DLD1 (cell line): ENCODE measurements around the gene GNB3.

Source experiments
- in situ Hi-C: cut with HindIII; loops from 2 replicates; pipeline ENCODE4 v1.10.0; 2017; ENCODE audit warnings: low sequenced_read_pairs

The GNB3 gene

DNA sequence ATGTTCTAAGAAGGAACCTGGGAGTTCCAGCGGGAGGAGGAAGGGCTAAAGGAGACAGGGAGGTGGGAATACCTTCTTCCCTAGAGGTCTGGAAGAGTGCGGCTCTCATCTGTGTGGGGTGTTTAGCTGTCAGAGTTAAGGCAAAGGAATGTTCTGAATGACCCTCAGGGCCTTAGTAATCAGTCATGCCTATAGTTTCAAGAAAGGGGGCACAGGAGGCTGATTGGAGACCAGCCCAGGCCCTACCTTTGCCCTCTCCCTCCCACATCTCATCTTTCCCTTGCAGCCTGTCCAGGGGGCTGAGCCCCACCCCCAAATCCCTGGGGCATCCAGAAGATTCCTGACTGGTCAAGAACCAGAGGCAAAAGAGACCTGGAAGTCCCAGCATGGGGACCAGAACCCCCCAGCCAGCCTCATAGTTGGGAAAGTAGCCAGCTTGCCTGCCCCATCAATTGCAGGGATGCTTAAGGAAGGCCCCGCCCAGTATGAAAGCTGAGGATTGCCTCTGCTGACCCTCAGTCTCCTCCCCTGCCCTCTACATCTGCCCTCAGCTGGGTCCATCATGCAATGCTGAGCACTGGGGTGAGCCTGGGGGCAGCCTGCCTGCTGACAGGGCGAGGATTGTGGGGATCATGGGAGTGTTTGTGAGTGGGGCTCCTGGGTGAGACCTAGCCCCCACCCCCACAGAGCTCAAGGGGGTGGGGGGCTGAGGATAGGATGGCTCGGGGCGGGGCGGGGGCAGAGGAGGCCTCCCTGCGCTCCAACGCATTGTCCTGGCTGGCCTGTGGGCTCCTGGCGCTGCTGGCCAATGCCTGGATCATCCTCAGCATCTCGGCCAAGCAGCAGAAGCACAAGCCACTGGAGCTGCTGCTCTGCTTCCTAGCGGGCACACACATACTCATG is 17.3 kb upstream of the GNB3 start:
- in situ Hi-C loops: no loop called here

DNA sequence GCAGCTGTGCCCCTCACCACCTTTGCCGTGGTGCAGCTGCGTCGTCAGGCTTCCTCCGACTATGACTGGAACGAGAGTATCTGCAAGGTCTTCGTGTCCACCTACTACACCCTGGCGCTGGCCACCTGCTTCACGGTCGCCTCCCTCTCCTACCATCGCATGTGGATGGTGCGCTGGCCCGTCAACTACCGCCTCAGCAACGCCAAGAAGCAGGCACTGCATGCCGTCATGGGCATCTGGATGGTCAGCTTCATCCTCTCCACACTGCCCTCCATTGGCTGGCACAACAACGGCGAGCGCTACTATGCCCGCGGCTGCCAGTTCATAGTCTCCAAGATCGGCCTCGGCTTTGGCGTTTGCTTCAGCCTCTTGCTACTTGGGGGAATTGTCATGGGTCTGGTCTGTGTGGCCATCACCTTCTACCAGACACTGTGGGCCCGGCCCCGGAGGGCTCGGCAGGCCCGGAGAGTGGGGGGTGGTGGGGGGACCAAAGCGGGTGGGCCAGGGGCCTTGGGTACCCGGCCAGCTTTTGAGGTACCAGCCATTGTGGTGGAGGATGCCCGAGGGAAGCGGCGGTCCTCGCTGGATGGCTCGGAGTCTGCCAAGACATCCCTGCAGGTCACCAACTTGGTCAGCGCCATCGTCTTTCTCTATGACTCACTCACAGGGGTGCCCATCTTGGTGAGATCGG is 16.5 kb upstream of the GNB3 start:
- in situ Hi-C loops: no loop called here

GRCh38 chr12:6824901-6825381 is 15.8 kb upstream of the GNB3 start:
- in situ Hi-C loops: no loop called here

DNA sequence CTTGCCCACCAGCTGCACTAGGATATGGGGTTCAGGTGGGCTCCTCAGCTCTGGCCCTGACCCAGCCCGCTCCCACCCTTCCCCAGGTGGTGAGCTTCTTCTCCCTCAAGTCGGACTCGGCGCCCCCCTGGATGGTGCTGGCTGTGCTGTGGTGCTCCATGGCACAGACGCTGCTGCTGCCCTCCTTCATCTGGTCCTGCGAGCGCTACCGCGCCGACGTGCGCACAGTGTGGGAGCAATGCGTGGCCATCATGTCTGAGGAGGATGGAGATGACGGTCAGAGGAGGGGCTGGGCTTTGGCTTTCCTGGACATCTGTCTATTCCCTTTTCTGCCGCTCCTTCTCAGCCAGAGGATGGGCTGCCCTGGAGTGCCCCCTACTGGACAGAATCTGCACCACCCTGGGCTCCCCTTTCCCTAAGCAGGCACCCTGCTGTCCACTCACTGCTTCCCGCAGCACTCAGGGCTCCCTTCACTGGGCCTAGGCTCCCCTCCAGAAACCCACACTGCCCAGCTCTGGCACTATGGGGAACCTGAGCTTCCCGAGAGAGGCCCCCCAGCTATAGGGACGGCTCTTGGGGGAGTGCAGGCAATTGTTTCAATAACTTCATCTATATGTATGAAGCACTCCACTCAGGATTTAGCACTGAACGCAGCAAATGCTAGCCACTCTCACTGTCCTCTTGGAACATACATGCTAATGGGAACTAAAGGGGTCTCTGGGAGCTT is 15.2 kb upstream of the GNB3 start:
- in situ Hi-C loops: no loop called here

DNA sequence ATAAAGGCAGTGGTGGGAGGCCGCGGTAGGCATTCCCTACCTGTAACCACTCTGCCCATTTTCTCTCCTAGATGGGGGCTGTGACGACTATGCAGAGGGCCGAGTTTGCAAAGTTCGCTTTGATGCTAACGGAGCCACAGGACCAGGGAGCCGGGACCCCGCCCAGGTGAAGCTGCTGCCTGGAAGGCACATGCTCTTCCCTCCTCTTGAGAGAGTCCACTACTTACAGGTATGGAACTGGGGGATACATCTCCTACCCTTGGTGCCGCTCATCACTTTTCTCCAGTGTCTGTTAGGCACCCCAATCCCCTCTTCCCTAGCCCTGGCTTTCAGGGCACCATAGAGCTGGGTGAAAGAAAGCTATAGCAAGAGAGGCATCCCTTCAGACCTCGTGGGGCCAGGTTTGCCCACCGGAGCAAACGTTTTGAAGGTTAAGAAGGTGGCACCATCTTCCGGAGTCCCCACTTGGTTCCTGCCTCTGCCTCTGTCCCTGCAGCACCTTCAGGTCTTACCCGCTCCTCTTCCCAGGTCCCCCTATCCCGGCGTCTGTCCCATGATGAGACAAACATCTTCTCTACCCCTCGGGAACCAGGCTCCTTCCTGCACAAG is 14.5 kb upstream of the GNB3 start:
- in situ Hi-C loops: no loop called here

DNA sequence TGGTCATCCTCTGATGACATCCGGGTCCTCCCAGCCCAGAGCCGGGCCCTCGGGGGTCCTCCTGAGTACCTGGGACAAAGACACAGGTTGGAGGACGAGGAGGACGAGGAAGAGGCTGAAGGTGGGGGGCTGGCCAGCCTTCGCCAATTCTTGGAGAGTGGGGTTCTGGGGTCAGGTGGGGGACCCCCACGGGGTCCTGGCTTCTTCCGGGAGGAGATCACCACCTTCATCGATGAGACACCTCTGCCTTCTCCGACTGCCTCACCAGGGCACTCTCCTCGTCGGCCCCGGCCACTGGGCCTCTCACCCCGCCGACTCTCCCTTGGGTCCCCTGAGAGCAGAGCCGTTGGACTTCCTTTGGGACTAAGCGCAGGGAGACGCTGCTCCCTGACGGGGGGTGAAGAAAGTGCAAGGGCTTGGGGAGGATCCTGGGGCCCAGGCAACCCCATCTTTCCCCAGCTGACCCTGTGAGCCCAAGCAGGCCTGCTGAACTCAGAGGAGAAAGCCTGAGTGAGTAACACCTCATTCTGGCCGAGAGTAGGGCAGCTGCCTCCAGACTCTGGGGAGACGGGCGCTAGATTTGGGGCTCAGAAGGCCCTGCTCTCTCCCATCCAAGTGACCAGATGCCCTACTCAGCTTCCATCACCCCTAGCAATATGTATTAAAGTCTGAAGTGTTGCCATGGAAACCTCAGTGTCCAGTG is 13.8 kb upstream of the GNB3 start:
- in situ Hi-C loops: no loop called here

- in situ Hi-C loops: no loop called here
These were observed 13.3 kb upstream of the GNB3 start for GRCh38 chr12:6827437-6827911.

DNA sequence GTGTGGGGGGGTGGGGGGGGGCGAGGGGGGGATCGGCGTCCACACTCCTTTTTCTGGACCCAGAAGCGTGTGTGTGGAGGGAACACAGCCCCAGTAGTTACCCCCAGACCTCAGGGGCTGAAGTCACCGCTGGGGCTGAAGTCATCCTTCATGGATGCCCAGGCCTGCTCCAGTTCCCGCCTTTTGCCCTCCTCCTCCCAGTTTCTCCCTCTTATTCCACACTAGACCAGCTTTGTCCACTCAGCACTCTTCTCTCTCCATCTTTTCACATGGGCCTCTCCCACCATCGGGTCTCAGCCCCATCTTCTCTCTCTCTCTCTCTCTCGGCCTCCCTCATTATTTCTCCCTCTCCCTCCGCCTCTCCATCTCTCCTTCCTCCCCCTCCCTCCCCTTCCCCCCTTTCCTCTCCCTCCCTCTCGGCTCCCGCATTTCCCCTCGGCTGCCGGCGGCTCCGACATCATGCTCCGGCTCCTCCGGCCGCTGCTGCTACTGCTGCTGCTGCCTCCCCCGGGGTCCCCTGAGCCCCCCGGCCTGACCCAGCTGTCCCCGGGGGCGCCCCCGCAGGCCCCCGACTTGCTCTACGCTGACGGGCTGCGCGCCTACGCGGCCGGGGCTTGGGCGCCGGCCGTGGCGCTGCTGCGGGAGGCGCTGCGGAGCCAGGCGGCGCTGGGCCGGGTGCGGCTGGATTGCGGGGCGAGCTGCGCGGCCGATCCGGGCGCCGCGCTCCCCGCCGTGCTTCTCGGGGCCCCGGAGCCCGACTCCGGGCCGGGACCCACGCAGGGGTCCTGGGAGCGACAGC is 12.5 kb upstream of the GNB3 start, which contains the start of gene P3H3:
Gene P3H3, plus strand, starts transcription at position 426 of the 799 bp plus-strand sequence. Its CDS starts 34 bp downstream, at position 460.
- in situ Hi-C loops: no loop called here

DNA sequence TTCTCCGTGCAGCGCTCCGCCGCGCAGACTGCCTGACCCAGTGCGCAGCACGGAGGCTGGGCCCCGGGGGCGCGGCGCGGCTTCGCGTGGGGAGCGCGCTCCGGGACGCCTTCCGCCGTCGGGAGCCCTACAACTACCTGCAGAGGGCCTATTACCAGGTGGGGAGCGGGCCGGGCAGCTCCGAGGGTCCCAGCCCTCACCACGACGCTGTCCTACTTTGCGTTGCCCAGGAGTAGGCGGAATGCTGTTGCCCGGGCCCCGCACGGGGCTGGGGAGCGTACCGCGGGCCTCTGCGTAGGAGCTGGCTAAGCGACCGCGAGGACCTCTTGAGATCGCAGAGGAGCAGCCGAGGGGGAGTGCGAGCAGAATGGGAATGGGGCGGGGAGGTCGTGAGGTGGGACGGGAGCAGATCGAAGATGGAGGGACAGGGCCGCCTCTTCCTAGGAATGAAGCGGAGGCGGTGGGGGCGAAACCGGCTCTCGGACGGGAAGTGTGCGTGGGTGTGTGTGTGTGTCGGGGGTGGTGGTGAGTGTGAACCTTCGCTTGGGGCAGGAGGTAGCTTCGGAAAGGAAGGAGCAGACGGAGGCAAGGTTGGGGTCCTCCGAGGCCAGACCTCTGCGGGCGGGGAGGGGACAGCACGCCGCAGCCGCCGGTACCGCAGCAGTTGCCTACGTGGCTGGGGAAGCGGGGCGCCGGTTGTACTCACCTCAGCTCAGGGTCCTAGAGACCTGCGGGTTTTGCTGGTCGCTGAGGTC is 11.8 kb upstream of the GNB3 start:
- in situ Hi-C loops: no loop called here

- in situ Hi-C loops: no loop called here
These were observed 11.0 kb upstream of the GNB3 start for GRCh38 chr12:6829536-6830220.

- in situ Hi-C loops: no loop called here
These were observed 10.3 kb upstream of the GNB3 start for GRCh38 chr12:6830286-6830890.

DNA sequence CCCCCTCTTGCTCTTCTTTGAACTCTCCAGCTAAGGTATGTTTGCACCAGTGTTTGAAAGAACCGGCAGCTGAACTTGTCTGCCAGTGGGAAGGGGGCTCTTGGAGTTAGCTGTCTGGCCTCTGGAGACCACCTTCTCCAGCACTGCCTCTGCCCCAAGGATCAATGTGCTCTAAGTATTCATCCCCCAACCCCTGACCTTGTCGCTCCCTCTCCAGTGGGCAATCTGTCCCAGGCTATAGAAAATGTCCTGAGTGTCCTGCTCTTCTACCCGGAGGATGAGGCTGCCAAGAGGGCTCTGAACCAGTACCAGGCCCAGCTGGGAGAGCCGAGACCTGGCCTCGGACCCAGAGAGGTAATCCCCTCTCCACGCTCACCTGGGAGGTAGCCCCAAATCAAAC is 9.7 kb upstream of the GNB3 start:
- in situ Hi-C loops: no loop called here

DNA sequence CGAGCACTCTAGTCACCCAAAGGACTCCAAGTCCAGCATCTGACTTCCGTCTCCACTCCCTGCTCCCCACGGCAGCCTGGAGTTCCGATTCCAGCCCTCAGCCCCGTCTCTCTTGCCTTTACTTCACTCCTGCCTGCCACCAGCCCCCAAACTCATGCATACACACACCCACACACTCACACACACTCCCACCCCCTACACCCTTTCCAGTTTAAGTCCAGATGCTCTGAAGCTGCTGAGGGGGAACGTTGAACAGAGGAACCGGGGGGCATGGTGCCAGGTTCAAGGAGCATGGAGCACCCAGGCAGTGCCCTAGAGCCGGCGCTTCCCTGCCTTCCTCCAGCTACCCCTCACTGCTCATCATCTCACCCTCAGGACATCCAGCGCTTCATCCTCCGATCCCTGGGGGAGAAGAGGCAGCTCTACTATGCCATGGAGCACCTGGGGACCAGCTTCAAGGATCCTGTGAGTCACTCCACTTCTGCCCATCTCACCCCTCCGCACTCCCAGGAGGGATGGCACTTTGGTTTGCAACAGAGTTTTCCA is 9.2 kb upstream of the GNB3 start:
- in situ Hi-C loops: no loop called here

GRCh38 chr12:6832125-6832524 is 8.6 kb upstream of the GNB3 start:
- in situ Hi-C loops: no loop called here

GRCh38 chr12:6833189-6833890 is 7.4 kb upstream of the GNB3 start:
- in situ Hi-C loops: no loop called here

DNA sequence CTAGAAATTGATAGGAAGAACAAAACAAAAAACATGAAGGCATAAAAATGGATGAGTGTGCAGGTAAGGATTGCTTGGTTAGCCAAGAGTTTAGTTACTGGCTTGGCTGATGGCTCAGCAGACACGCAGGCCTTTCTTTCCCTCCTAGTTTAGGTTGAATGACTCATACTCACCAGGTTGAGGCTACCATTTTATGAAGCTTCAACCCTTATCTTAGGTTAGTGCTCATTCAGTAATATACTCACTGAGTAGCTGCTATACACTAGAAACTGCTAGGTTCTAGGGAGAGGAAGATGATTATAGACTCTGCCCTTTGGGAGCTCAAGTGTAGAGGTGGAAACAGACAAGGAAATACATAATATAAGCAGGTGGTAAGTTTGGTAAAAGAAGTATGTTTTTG is 6.5 kb upstream of the GNB3 start:
- in situ Hi-C loops: no loop called here

GRCh38 chr12:6834873-6835272 is 5.9 kb upstream of the GNB3 start:
- in situ Hi-C loops: no loop called here
